HG02623 (cell line): ENCODE measurements around the gene NBL1.

Source experiments
- ATAC-seq: cut with Tn5 transposase; IDR thresholded peaks from one replicate; pipeline ENCODE4 v1.9.1; 2021; ENCODE audit warnings: moderate library complexity; ENCODE audit not compliant: unreplicated experiment

Gene NBL1

GRCh38 chr1:19645411-19646251, 1.5 kb downstream of the NBL1 start:
- ATAC-seq: no peak

GRCh38 chr1:19646377-19647319, 2.5 kb downstream of the NBL1 start:
- no peak for ATAC-seq

GRCh38 chr1:19647643-19648042, 3.5 kb downstream of the NBL1 start:
- no peak for ATAC-seq

- ATAC-seq: no peak
Observed at GRCh38 chr1:19648239-19648638, 4.1 kb downstream of the NBL1 start.

GRCh38 chr1:19648689-19649088, 4.6 kb downstream of the NBL1 start:
- no peak for ATAC-seq

GRCh38 chr1:19650416-19651140, 6.5 kb downstream of the NBL1 start:
- ATAC-seq: no peak

- ATAC-seq: no peak
Observed at GRCh38 chr1:19651141-19651737, 7.1 kb downstream of the NBL1 start.

- no peak for ATAC-seq
Observed at GRCh38 chr1:19654386-19654785, 10.3 kb downstream of the NBL1 start.

- ATAC-seq: no peak
Observed at GRCh38 chr1:19654886-19655717, 11.0 kb downstream of the NBL1 start.

- no peak for ATAC-seq
Observed at GRCh38 chr1:19655718-19656080, 11.6 kb downstream of the NBL1 start.

GRCh38 chr1:19656134-19656779, 12.1 kb downstream of the NBL1 start:
- no peak for ATAC-seq

- ATAC-seq: no peak
Observed at GRCh38 chr1:19656780-19657466, 12.8 kb downstream of the NBL1 start.

- ATAC-seq: no peak
Observed at GRCh38 chr1:19657511-19657910, 13.4 kb downstream of the NBL1 start.

- no peak for ATAC-seq
Observed at GRCh38 chr1:19658186-19658585, 14.1 kb downstream of the NBL1 start.

- ATAC-seq: no peak
Observed at GRCh38 chr1:19661721-19662228, 17.7 kb downstream of the NBL1 start.

GRCh38 chr1:19662313-19662712, 18.2 kb downstream of the NBL1 start:
- ATAC-seq: no peak

GRCh38 chr1:19664453-19665185, 20.5 kb downstream of the NBL1 start, which contains the start of gene HTR6:
TSS of gene HTR6 (plus strand) at chr1:19664875. CDS start at chr1:19665754, 879 bp downstream.
- ATAC-seq: no peak

- ATAC-seq: no peak
Observed at GRCh38 chr1:19665186-19665495, 21.0 kb downstream of the NBL1 start.
